Prostate gland (tissue), 2 donors: ENCODE results near the gene MAIP1. TPM values are rescaled to one million over a fixed set of nuclear protein-coding genes. Genes with fewer than 3 reads are reported as not detected.

Source experiments
- DNase-seq: peaks from one replicate; pipeline ENCODE4 v3.0.0-alpha.2; 2019; ENCODE audit warnings: low spot score
- H3K27ac ChIP-seq, 2 donors: fragments of 200-600 bp; sonication (generic); 2 replicates each; pipeline ENCODE4 v1.5.1; 2017 to 2019
- H3K27me3 ChIP-seq: fragments of 200-600 bp; sonication (generic); replicated peaks from 2 replicates; pipeline ENCODE4 v1.5.1; 2019; ENCODE audit not compliant: insufficient read depth
- H3K36me3 ChIP-seq, 2 donors: fragments of 200-600 bp; sonication (generic); 1 replicate in 1 of 2; 2 replicates in 1 of 2; pipeline versions ENCODE4 v1.5.1 to v1.8.1; 2017 to 2019
- H3K4me1 ChIP-seq: fragments of 200-600 bp; sonication (generic); replicated peaks from 2 replicates; pipeline ENCODE4 v1.5.1; 2019
- H3K4me3 ChIP-seq, 2 donors: fragments of 200-600 bp; sonication (generic); 2 replicates each; pipeline ENCODE4 v1.5.1; 2017 to 2019
- H3K9me3 ChIP-seq: fragments of 200-600 bp; sonication (generic); 2 replicates; pipeline ENCODE4 v1.5.1; 2017
- POLR2A ChIP-seq: fragments of 450-650 bp; IDR thresholded peaks from one replicate; pipeline ENCODE4 v1.6.1; 2016; ENCODE audit warnings: antibody characterized with exemption, mild to moderate bottlenecking
- POLR2AphosphoS5 ChIP-seq: sonication (generic); formaldehyde crosslinking; IDR thresholded peaks from one replicate; pipeline ENCODE4 v1.6.1; 2017; ENCODE audit warnings: antibody characterized with exemption
- whole genome bisulfite sequencing: methylation state at CpG from one replicate; pipeline ENCODE4 v1.1.5; 2018; 5-methylcytosine and 5-hydroxymethylcytosine counted together
- intact Hi-C: fragments of 100-400 bp; cut with DNase I; formaldehyde crosslinking; loops from one replicate; pipeline ENCODE4 v1.14.2; 2022
- total RNA-seq, 2 donors: library from RNA; depleted of rRNA; stranded (reverse); fragments of >200 nt; gene quantifications; one replicate each; pipeline ENCODE4 v1.1.0, GENCODE V29; 2016
- TF ChIP-seq, protein P1 (sequence below), 4 experiments: fragments of 200-600 bp in 2 of 4; fragments of 450-650 bp in 2 of 4; sonication (generic) in 2 of 4; IDR thresholded peaks; 1 replicate in 3 of 4; 2 replicates in 1 of 4; pipeline ENCODE4 v1.5.1; 2016 to 2019; ENCODE audit warnings: antibody characterized with exemption in 4 of 4, mild to moderate bottlenecking in 2 of 4, moderate library complexity in 2 of 4

MAIP1 gene
- total RNA-seq, 2 donors from 2014 or later = 13.2 to 20.4 TPM

DNA sequence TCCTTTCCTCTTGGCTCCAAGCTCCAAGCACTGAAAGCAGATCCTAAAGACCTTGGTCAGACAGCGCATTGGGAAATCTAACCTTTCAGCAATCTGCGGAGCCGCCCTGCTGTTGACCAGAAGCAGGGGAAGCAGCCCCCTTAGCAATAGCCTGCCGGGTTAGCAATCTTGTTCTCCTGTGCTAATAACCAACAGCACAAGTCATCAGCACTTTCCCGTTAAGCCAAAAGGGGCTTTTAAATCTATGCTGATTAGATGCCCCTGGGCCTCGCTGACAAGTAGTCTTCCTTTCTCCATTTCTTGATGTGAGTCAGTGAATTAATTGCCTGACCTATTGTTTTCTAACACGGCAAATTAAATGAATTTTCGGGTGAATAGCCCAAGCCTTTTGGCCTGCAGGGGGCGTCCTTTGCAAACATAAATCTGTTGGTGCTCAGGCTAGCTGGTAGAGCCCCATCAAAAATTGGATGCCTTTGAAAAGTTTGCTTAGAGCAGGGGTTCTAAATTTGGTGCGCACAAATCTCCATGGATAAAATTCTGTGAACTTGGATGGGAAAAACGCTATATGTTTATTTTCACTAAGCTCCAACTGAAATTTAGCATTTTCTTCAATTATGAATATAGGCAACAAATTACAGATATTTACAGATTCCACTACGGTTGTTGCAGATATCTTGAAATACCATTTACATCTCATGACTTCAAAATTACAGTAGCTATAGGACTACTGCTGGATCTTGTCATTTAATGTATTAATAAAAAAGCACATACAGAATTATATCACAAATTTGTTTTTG is 24.6 kb downstream of the MAIP1 start:
- H3K36me3 ChIP-seq = no peaks in the 10 kb centered on the region
- no peak overlapping the region for H3K27ac ChIP-seq
- H3K4me3 ChIP-seq = no peak overlapping the region
- 19% methylated on average over 12 of the region's 12 CpGs for WGBS
- H3K4me1 ChIP-seq = no peaks in the 10 kb centered on the region
- no peaks in the 10 kb centered on the region for H3K27me3 ChIP-seq
- intact Hi-C loops = loop anchor here (5.0 kb wide), 2 partner anchors 327 to 502 kb away; partner anchors contain the start of gene SPATS2L
- TF ChIP-seq POLR2AphosphoS5 = peak; percentile 25
- TF ChIP-seq, protein P1, sequence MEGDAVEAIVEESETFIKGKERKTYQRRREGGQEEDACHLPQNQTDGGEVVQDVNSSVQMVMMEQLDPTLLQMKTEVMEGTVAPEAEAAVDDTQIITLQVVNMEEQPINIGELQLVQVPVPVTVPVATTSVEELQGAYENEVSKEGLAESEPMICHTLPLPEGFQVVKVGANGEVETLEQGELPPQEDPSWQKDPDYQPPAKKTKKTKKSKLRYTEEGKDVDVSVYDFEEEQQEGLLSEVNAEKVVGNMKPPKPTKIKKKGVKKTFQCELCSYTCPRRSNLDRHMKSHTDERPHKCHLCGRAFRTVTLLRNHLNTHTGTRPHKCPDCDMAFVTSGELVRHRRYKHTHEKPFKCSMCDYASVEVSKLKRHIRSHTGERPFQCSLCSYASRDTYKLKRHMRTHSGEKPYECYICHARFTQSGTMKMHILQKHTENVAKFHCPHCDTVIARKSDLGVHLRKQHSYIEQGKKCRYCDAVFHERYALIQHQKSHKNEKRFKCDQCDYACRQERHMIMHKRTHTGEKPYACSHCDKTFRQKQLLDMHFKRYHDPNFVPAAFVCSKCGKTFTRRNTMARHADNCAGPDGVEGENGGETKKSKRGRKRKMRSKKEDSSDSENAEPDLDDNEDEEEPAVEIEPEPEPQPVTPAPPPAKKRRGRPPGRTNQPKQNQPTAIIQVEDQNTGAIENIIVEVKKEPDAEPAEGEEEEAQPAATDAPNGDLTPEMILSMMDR (IDR thresholded peaks at IDR 0.05) = peak; percentile 81 to 93 (median 86)
- TF ChIP-seq POLR2A = no peak
- no peaks in the 10 kb centered on the region for H3K9me3 ChIP-seq
- DNase-seq = peak; percentile 80

DNA sequence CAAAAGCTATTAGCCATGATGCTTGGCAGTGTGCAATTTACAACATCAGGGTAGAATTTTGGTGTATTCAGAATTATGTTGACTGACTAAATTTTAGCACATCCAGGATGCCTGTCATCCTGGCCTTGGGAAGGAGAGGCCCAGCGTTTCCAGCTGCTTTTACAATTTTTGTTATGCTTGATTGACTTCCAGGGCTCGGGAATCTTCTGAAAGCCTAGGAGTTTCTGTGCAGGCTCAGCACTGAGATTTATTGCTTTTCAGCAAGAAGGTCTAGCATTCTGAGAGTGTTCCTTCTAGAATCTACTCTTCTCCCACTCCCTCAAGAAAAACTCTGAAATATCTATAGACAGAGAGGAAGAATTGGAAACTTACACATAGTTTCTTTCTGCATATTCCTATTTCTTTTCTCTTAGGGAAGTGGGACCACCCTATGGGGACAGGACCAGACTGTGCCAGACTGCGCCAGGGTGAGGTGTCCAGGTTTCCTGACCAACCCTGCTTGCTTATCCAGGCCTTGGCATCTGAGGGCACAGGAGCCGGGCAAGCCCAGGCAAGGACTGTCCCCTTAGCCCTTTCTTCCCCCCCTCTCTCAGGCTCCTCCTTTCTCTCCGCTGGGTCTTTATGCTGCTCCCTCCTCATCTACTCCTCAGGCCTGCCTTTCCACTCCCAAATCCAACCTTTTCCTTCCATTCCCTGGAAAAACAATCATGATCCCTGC is 26.9 kb downstream of the MAIP1 start:
- intact Hi-C loops = loop anchor here (5.0 kb wide), 2 partner anchors 325 to 500 kb away; partner anchors contain the start of gene SPATS2L
- no peaks in the 10 kb centered on the region for H3K27me3 ChIP-seq
- peak; percentile 21 for DNase-seq
- H3K9me3 ChIP-seq = no peaks in the 10 kb centered on the region
- no peak overlapping the region for H3K4me3 ChIP-seq
- no peak overlapping the region for H3K27ac ChIP-seq
- TF ChIP-seq POLR2A (no peak), POLR2AphosphoS5 (no peak)
- TF ChIP-seq, protein P1 (IDR thresholded peaks at IDR 0.05) = no peak
- WGBS = 46% methylated on average over 5 of the region's 5 CpGs
- H3K4me1 ChIP-seq = no peaks in the 10 kb centered on the region
- no peaks in the 10 kb centered on the region for H3K36me3 ChIP-seq

DNA sequence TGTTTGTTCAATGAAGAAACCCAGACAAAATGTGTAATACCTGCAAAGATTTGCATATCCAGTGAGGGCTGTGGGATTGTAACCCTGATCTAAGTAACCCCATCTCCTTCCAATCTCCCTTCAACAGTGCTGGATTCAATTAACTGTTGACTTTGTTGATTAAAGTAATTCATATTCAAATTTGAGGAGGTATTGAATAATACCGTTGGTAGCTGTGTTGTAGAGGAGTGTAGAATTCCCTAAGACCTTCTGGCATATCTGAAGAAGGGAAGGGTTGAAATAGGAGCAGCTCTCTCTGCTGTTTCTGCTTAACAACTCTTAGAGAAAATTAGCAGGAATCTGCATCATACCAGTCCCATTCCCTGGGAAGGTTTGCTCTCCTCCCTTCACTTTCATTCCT is 28.2 kb downstream of the MAIP1 start:
- no peak for DNase-seq
- no peaks in the 10 kb centered on the region for H3K4me1 ChIP-seq
- no peak overlapping the region for H3K4me3 ChIP-seq
- H3K27ac ChIP-seq = no peak overlapping the region
- TF ChIP-seq, protein P1 (IDR thresholded peaks at IDR 0.05) = no peak
- TF ChIP-seq POLR2A (no peak), POLR2AphosphoS5 (no peak)
- H3K9me3 ChIP-seq = no peaks in the 10 kb centered on the region
- no peaks in the 10 kb centered on the region for H3K27me3 ChIP-seq
- WGBS = 48% methylated on average over 1 of the region's 1 CpG
- intact Hi-C loops = loop anchor here (5.0 kb wide), 2 partner anchors 324 to 499 kb away; partner anchors contain the start of gene SPATS2L
- no peaks in the 10 kb centered on the region for H3K36me3 ChIP-seq

DNA sequence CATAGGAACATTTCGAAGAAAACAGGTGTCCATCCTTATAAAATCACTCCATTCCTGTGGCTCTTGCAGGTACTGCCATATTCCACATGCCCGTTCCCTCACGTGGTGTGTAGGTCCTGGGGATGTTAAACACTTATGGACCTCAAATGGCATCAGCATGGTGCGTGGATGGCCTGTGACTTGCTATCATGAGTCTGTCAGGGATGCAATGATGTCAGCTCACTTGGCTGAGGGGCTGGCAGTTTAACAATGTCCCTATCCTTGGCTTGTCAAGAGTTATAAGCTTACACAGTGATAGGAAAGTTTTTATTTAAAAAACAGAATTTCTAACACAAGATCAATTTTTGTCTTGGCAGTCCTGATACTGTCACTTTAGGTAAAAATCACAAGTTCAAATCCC is 28.8 kb downstream of the MAIP1 start:
- Histone ChIP-seq H3K9me3 (no peaks in the 10 kb centered on the region), H3K4me3 (no peak overlapping the region), H3K4me1 (no peaks in the 10 kb centered on the region), H3K36me3 (no peaks in the 10 kb centered on the region), H3K27me3 (no peaks in the 10 kb centered on the region), H3K27ac (no peak overlapping the region)
- no peak for TF ChIP-seq POLR2A
- TF ChIP-seq, protein P1 (IDR thresholded peaks at IDR 0.05) = no peak
- no peak for TF ChIP-seq POLR2AphosphoS5
- 65% methylated on average over 4 of the region's 4 CpGs for WGBS
- intact Hi-C loops = loop anchor here (5.0 kb wide), 2 partner anchors 323 to 498 kb away; partner anchors contain the start of gene SPATS2L
- DNase-seq = no peak
